BJ (cell line): ENCODE results near the gene RET. TPM values are rescaled to one million over a fixed set of nuclear protein-coding genes. Genes with fewer than 3 reads are reported as not detected.

Source experiments
- CTCF ChIA-PET: fragments of 350-600 bp; formaldehyde crosslinking; extraction: SDS; loops from one replicate; lab custom pipeline; 2021; ENCODE audit warnings: antibody characterized with exemption, inconsistent platforms; lab: Yijun Ruan, JAX
- POLR2A ChIA-PET: fragments of 300-600 bp; sonication (Branson Sonifier 250); formaldehyde crosslinking; extraction: SDS; loops from one replicate; lab custom pipeline; 2021; ENCODE audit warnings: antibody characterized with exemption; lab: Charles Lee
- DNase-seq: peaks from one replicate; pipeline ENCODE4 v3.0.0-alpha.2; 2011; ENCODE audit warnings: low read depth
- H3K27me3 ChIP-seq: 2 replicates; pipeline ENCODE4 v1.6.0; 2011; ENCODE audit warnings: low read length; ENCODE audit not compliant: control insufficient read depth, insufficient read depth
- H3K36me3 ChIP-seq: 2 replicates; pipeline ENCODE4 v1.5.1; 2011; ENCODE audit warnings: low read length; ENCODE audit not compliant: control insufficient read depth, insufficient read depth
- H3K4me3 ChIP-seq: 2 replicates; pipeline ENCODE4 v1.5.1; 2011; ENCODE audit warnings: low read depth, mild to moderate bottlenecking, control low read depth, low read length
- polyA plus RNA-seq: library from polyadenylated mRNA; depleted of rRNA; stranded (reverse); fragments of >200 nt; gene quantifications from 2 replicates; pipeline ENCODE4 v1.2.3, GENCODE V29; 2011
- TF ChIP-seq, protein P1 (sequence below): IDR thresholded peaks from 2 replicates; pipeline ENCODE4 v1.5.1; 2011; ENCODE audit warnings: low read depth, mild to moderate bottlenecking, control low read depth, inconsistent platforms, low read length, moderate library complexity; ENCODE audit not compliant: insufficient read depth

The RET gene
- polyA plus RNA-seq, 1 experiment: 0.29 TPM

DNA sequence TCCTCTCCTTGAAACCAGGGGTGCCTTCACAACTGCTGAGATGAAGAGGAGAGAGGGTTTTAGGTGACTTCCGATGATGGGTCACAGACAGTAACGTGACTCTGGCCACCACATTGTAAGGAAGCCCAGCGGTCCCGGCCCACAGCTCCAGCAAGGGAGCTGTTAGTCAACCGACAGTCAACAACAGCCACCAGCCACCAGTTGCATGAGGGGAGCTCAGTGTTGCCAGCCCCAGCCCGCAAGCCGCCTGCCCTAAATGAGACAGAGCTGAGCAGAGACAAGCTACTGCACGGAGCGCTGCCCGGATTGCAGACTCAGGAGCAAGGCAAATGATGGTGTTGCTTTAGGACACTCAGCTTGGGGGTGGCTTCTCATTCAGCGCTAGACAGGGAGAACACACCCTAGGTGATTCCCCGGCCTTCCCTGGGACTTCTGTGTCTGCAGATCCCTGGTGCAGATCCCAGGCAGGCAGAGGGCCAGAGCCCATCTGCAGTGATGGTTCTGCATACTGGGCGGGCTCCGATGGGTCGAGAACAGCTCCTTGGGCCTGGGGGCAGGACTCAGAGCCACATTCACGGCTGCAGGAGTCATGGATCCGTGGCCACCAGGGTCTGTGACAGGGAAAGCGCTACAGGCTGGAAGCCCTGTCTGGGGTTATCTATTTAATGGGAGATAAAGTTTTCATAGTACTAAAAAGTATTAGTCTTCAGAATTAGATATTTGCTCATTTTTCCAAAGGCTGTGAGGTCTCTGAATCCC is 14.3 kb upstream of the RET start:
- no peak for DNase-seq
- Histone ChIP-seq H3K27me3 (peaks cover 3% of the 10 kb centered on the region; the same call in 1 of the 2 replicates), H3K4me3 (no peak overlapping the region), H3K36me3 (no peaks in the 10 kb centered on the region)
- ChIA-PET CTCF (no interaction called here), POLR2A (no interaction called here)
- TF ChIP-seq, protein P1, sequence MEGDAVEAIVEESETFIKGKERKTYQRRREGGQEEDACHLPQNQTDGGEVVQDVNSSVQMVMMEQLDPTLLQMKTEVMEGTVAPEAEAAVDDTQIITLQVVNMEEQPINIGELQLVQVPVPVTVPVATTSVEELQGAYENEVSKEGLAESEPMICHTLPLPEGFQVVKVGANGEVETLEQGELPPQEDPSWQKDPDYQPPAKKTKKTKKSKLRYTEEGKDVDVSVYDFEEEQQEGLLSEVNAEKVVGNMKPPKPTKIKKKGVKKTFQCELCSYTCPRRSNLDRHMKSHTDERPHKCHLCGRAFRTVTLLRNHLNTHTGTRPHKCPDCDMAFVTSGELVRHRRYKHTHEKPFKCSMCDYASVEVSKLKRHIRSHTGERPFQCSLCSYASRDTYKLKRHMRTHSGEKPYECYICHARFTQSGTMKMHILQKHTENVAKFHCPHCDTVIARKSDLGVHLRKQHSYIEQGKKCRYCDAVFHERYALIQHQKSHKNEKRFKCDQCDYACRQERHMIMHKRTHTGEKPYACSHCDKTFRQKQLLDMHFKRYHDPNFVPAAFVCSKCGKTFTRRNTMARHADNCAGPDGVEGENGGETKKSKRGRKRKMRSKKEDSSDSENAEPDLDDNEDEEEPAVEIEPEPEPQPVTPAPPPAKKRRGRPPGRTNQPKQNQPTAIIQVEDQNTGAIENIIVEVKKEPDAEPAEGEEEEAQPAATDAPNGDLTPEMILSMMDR: no peak

DNA sequence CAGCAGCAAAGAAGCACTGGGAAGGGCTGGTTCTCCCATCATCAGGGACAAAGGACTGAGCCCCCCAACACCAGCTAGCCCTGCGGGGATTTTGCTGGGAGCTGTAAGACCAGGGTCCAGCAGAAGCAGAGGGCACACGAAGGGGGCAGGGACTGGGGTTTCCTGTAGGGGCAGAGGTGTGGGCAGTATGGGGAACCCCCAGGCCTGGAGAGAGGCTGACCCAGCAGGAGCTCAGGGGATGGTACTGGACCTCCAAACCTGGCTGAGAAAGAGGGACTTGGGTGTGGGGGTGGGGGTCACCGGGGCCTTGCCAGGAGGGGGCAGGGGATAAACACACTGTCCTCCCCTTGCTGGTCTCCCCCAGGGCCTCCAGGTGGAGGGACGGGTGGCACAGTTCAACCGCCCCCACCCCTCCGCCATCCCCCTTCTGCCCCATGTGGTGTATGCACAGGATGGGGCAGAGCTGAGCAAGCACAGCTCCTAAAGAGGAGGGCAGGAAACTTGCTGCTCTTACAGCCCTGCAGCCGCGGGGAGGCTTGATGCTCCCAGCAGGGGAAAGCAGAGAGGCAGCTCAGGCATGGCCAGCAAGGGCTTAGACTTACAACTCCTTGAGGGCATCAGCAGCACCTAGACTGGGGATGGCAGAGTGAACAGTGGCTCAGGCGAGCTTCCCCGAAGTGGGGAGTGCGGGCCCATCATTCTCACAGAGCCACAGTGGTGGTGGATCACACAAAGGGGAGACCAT is 12.4 kb upstream of the RET start:
- no peak overlapping the region for H3K4me3 ChIP-seq
- no peak for DNase-seq
- H3K36me3 ChIP-seq: no peaks in the 10 kb centered on the region
- CTCF ChIA-PET: interaction anchor here (1.1 to 1.2 kb wide), 2 partner anchors 11 to 15 kb away, joined by 3 to 5 read pairs; no protein-coding TSS in a partner anchor
- POLR2A ChIA-PET: no interaction called here
- peaks cover 6% of the 10 kb centered on the region; the same call in 1 of the 2 replicates for H3K27me3 ChIP-seq
- TF ChIP-seq, protein P1: no peak

DNA sequence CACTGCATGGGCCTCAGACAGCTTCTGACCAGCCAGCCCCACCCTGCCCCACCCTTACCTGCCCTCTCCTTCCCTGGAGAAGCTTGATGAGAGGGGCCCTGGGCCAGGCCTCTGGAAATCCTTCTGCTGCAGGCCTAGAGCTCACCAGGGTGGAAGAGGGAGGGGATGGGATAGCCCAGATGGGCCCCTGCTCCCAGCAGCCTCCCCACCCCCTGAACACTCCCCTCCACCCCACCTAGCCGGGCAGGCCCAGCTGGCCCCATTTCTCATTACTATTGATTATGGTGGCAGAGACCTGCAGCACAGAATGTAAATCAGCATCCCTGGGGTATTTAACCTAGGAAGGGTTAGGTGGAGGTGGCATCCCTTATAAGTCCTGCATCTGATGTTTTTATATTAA is 11.6 kb upstream of the RET start:
- Histone ChIP-seq H3K36me3 (no peaks in the 10 kb centered on the region), H3K27me3 (peaks cover 6% of the 10 kb centered on the region; the same call in 1 of the 2 replicates), H3K4me3 (no peak overlapping the region)
- TF ChIP-seq, protein P1: no peak
- no peak for DNase-seq
- POLR2A ChIA-PET: no interaction called here
- CTCF ChIA-PET: interaction anchor here (0.6 to 1.2 kb wide), 3 partner anchors 10 to 22 kb away, joined by 3 to 5 read pairs (median 3); no protein-coding TSS in a partner anchor

DNA sequence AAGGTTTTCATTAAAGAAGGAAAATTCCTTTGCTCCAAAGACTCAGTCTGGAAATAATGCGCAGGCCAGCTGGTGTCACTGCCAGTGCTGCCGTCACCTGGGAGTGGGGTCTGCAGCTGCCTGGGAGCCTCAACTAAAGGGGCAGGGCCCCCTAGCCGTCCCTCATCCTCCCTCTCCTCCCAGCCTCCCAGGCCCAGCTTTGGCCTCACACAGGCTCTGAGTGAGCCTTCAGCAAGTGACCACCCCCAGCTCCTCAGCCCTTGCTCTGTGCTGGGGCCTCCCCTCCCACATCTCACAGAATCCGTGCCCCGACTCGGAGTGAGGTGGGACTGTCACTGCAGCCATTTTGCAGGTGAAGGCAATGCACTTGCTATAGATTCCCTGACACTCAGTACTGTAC is 11.1 kb upstream of the RET start:
- Histone ChIP-seq H3K4me3 (no peak overlapping the region), H3K36me3 (no peaks in the 10 kb centered on the region), H3K27me3 (peaks cover 6% of the 10 kb centered on the region; the same call in 1 of the 2 replicates)
- no peak for DNase-seq
- POLR2A ChIA-PET: no interaction called here
- TF ChIP-seq, protein P1: no peak
- CTCF ChIA-PET: interaction anchor here (0.6 kb wide), 1 partner anchor 22 kb away, joined by 3 read pairs; no protein-coding TSS in a partner anchor

DNA sequence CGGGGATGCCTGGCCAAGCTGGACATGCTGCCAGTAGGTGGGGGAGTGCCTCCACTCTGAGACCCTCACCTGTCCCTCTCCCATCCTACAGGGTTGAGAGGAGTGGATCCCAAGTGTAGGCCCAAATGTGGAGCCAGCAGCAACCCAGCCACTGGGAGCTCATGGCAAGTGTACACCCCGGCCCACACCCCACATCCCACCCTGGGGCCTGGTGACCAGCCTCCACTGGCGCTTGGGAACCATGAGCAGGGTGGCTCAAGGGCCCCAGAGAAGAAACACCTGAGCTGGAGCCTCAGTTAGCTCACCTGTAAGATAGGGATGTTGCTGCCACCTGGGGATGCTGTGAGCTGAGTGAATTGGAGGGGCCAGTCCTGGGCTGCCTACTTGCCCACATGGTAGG is 10.4 kb upstream of the RET start:
- Histone ChIP-seq H3K4me3 (no peak overlapping the region), H3K36me3 (no peaks in the 10 kb centered on the region), H3K27me3 (peaks cover 6% of the 10 kb centered on the region; the same call in 1 of the 2 replicates)
- TF ChIP-seq, protein P1: no peak
- ChIA-PET POLR2A (no interaction called here), CTCF (interaction anchor here (1.3 kb wide), 1 partner anchor 135 kb away, joined by 4 read pairs; no protein-coding TSS in a partner anchor)
- DNase-seq: no peak
